HFFc6 (cell line): Measurements from ENCODE around the gene SEMA4D. TPM values are rescaled to one million over a fixed set of nuclear protein-coding genes. Genes with fewer than 3 reads are reported as not detected.

Source experiments
- DNase-seq: peaks from one replicate; pipeline ENCODE4 v3.0.0-alpha.2; 2018
- H3K27ac Mint-ChIP-seq: 2 replicates; pipeline ENCODE4 v1.8.0; 2020; ENCODE audit warnings: mild to moderate bottlenecking, mixed read lengths
- H3K27me3 Mint-ChIP-seq: 2 replicates; pipeline ENCODE4 v1.8.0; 2021; ENCODE audit warnings: mild to moderate bottlenecking, moderate library complexity, mixed read lengths; ENCODE audit not compliant: insufficient read depth
- H3K36me3 Mint-ChIP-seq: 2 replicates; pipeline ENCODE4 v1.8.0; 2021; ENCODE audit warnings: low read depth, mixed read lengths
- H3K4me1 Mint-ChIP-seq: 2 replicates; pipeline ENCODE4 v1.8.0; 2020; ENCODE audit warnings: low read depth, mixed read lengths
- H3K4me3 Mint-ChIP-seq: 2 replicates; pipeline ENCODE4 v1.8.0; 2020; ENCODE audit warnings: mild to moderate bottlenecking, moderate library complexity, mixed read lengths
- H3K9me3 Mint-ChIP-seq: 2 replicates; pipeline ENCODE4 v1.8.0; 2020; ENCODE audit warnings: mild to moderate bottlenecking, mixed read lengths
- CTCF ChIP-seq: fragments of 200-600 bp; sonication (generic); IDR thresholded peaks from 2 replicates; pipeline ENCODE4 v1.5.0; 2021; ENCODE audit warnings: antibody characterized with exemption, mild to moderate bottlenecking
- total RNA-seq, 6 experiments: library from RNA; stranded (reverse); fragmentation: NEBNext Ultra II Directional; extraction: Animal tissue kit (Norgen Biotek cat#: 25700); gene quantifications; 2 replicates in 1 of 6; 3 replicates in 5 of 6; pipeline ENCODE4 v1.2.3, GENCODE V29; 2021

SEMA4D gene
- total RNA-seq, 6 experiments from 2014 or later = not detected

- Mint-ChIP-seq H3K4me3 (no peak overlapping the region), H3K27me3 (peaks cover 9% of the 10 kb centered on the region), H3K27ac (no peak overlapping the region), H3K36me3 (no peaks in the 10 kb centered on the region), H3K9me3 (no peaks in the 10 kb centered on the region; the same call in 1 of the 2 replicates), H3K4me1 (no peaks in the 10 kb centered on the region)
- DNase-seq = no peak
- TF ChIP-seq CTCF = no peak
Measured at GRCh38 chr9:89436963-89437625, 60.8 kb downstream of the SEMA4D start.

- no peak for DNase-seq
- Mint-ChIP-seq H3K27ac (no peak overlapping the region), H3K9me3 (no peaks in the 10 kb centered on the region; the same call in 1 of the 2 replicates), H3K27me3 (peaks cover 9% of the 10 kb centered on the region), H3K4me1 (no peaks in the 10 kb centered on the region), H3K36me3 (no peaks in the 10 kb centered on the region), H3K4me3 (no peak overlapping the region)
- TF ChIP-seq CTCF = no peak
Measured at GRCh38 chr9:89436326-89436725, 61.6 kb downstream of the SEMA4D start.

- H3K27me3 Mint-ChIP-seq = peaks cover 9% of the 10 kb centered on the region
- no peaks in the 10 kb centered on the region; the same call in 1 of the 2 replicates for H3K9me3 Mint-ChIP-seq
- H3K4me3 Mint-ChIP-seq = no peak overlapping the region
- H3K4me1 Mint-ChIP-seq = no peaks in the 10 kb centered on the region
- no peak overlapping the region for H3K27ac Mint-ChIP-seq
- H3K36me3 Mint-ChIP-seq = no peaks in the 10 kb centered on the region
- no peak for TF ChIP-seq CTCF
- no peak for DNase-seq
Measured at GRCh38 chr9:89435071-89435823, 62.7 kb downstream of the SEMA4D start.

DNA sequence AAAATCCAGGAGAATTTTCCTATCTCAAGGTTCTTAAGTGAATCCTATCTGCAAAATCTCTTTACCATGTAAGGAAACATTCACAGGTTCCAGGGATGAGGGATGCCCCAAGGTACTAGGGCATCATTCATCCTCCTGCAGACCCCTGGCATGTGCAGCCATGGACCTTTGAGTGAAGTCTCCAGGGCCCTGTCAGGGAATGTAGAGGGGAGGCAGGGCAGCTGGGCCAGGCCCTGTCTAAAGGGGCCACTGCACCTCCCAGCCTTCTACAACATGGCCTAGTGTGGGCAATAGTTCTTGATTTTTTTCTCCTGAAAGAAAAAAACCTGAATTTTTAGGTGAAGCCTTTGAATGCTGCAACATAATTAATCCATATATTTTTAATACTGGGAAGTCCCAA is 63.3 kb downstream of the SEMA4D start:
- no peak for TF ChIP-seq CTCF
- Mint-ChIP-seq H3K4me3 (no peak overlapping the region), H3K4me1 (no peaks in the 10 kb centered on the region), H3K27me3 (peaks cover 10% of the 10 kb centered on the region), H3K27ac (no peak overlapping the region), H3K9me3 (no peaks in the 10 kb centered on the region; the same call in 1 of the 2 replicates), H3K36me3 (no peaks in the 10 kb centered on the region)
- no peak for DNase-seq

GRCh38 chr9:89433826-89434225 is 64.1 kb downstream of the SEMA4D start:
- H3K9me3 Mint-ChIP-seq = no peaks in the 10 kb centered on the region; the same call in 1 of the 2 replicates
- TF ChIP-seq CTCF = no peak
- H3K4me3 Mint-ChIP-seq = no peak overlapping the region
- peaks cover 9% of the 10 kb centered on the region; the same call in 1 of the 2 replicates for H3K27me3 Mint-ChIP-seq
- no peak overlapping the region for H3K27ac Mint-ChIP-seq
- H3K4me1 Mint-ChIP-seq = no peaks in the 10 kb centered on the region
- peak; percentile 20 for DNase-seq
- H3K36me3 Mint-ChIP-seq = no peaks in the 10 kb centered on the region
